CD4-positive, alpha-beta T cell treated with Interleukin-4 for 4 hours (primary cell): ENCODE measurements around the gene TM7SF2.
A peak's percentile ranks its signal among the peaks of the same experiment; 100 is the strongest.

Experiments
- DNase-seq: peaks from one replicate; pipeline ENCODE4 v3.0.0-alpha.2; 2020

The TM7SF2 gene

GRCh38 chr11:65111744-65112545 is at the start of gene TM7SF2:
Gene TM7SF2, plus strand, starts transcription at chr11:65111872. Its CDS starts 144 bp downstream, at chr11:65112016.
- DNase-seq = peak; percentile 92

GRCh38 chr11:65063532-65063931 is 48.1 kb upstream of the TM7SF2 start:
- no peak for DNase-seq

DNA sequence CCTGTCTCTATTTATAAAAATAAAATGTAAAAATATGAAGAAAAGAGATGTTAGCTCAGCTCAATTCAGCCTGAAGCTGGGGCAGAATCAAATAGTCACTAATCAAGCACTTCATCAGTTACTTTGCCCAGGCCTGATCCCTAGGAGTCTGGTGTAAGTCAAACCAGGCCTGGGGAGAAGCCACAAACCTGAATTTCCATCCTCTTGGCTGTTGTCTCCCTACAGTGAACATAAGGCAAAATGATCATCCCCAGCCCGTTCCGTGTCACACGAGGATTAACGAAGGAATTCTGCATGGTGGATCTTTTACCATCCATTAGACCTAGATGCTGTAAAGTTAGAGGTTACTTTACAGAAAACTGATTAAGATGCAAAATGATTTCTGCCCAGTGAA is 46.8 kb upstream of the TM7SF2 start:
- no peak for DNase-seq

GRCh38 chr11:65065851-65066250 is 45.8 kb upstream of the TM7SF2 start:
- DNase-seq = no peak

GRCh38 chr11:65066315-65066714 is 45.4 kb upstream of the TM7SF2 start:
- DNase-seq = no peak

DNA sequence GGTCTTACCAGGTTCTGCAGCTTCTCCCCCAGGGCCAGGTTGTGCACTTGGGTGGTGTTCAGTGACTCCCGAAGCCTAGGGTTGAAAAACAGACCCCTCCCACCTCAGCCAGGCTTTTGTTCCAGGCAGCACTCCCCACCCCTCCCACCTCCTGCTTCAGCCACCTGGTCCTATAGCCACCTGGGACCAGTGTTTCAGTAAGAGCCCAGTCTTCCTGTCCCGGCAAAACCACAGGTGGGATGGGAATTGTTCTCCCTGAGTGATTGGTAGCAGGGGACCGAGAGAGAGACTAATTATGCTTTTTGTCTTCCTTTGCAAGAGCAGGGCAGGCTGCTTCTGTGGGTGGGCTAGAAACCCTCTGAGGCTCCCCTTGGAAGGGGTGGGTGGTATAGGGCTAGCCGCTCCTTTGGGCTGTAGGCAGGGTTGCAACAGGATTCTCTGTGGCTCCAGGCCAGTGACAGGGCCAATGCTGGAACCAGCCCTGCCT is 44.8 kb upstream of the TM7SF2 start:
- DNase-seq = no peak

GRCh38 chr11:65067446-65067845 is 44.2 kb upstream of the TM7SF2 start:
- DNase-seq = no peak

GRCh38 chr11:65069217-65069616 is 42.5 kb upstream of the TM7SF2 start:
- DNase-seq = no peak

GRCh38 chr11:65071907-65072630 is 39.6 kb upstream of the TM7SF2 start:
- DNase-seq = no peak

GRCh38 chr11:65072631-65072966 is 39.1 kb upstream of the TM7SF2 start:
- no peak for DNase-seq

GRCh38 chr11:65077451-65077850 is 34.2 kb upstream of the TM7SF2 start:
- no peak for DNase-seq

- peak; percentile 77 for DNase-seq
These were observed 33.5 kb upstream of the TM7SF2 start for GRCh38 chr11:65078151-65078550.

DNA sequence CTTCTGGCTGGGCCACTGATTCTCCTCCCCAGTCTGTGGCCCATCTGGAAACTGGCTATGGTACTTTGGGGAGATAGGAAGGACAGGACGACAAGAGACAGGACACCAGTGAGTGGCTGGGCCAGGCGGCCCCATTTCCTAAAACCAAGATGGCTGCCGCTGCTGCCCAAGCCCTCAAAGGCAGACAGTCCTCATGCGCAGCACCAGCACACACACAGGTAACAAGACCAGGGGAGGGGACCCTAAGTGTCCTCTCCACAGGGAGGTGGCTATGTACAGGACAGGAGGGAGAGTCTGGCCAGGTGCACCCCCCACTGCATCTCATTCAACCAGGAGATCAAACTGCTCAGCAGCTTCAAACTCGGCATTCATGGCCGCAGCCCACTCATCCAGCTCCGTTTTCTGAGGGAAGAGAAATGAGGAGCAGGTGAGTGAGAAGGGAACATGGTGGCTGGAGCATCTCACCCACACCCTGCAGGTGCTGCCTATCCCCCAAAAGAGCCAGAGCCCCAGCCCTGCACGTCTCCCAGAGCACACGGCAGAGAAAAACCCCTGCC is 32.8 kb upstream of the TM7SF2 start:
- no peak for DNase-seq

- DNase-seq = no peak
These were observed 28.4 kb upstream of the TM7SF2 start for GRCh38 chr11:65083134-65083833.

DNA sequence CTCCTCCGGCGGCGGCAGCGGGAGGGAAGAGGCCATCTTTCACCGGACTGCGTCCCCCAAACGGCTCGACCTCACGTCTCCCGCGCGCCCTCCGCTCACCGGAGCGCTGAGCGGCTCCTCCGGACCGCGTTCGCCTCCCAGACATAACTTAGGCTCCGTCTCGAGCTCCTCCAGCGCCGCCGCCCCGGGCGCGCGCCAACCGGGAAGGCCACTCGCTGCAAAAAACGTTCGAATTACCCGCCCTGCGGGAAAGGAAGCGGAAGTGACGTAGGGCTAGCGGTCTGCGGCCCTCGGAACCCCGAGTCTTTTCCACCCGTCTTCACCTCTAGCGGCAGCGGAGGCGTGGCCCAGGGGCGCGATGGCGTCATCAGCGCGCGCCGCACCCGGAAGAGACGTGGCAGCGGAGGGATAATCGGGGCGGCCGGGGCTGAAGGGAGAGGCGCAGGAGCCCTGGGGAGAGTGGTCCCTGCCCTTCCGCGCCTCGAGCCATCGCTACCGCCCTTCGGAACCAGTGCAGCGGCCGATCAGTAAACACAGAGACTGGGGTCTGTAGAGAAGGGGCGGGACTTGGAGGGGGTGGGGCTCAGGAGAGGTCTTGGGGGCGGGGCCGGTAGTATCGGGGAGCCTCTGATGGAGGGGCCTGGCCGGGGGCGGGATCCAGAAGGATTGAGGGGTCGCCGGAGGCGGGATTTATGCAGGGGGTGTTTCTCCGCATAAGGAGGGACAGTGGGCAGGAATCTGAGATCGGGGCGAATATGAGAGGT is 27.7 kb upstream of the TM7SF2 start, which contains the start of the genes CDCA5 and ZFPL1:
TSS of gene CDCA5 (minus strand) at position 207 of the 764 bp plus-strand sequence. CDS start at position 145, 62 bp downstream.
TSS of gene ZFPL1 (plus strand) at position 389 of the 764 bp plus-strand sequence. CDS start 477 bp downstream, outside the sequence.
- DNase-seq = peak; percentile 96

GRCh38 chr11:65084598-65085375 is 26.9 kb upstream of the TM7SF2 start:
- no peak for DNase-seq

GRCh38 chr11:65085446-65085845 is 26.2 kb upstream of the TM7SF2 start:
- no peak for DNase-seq

DNA sequence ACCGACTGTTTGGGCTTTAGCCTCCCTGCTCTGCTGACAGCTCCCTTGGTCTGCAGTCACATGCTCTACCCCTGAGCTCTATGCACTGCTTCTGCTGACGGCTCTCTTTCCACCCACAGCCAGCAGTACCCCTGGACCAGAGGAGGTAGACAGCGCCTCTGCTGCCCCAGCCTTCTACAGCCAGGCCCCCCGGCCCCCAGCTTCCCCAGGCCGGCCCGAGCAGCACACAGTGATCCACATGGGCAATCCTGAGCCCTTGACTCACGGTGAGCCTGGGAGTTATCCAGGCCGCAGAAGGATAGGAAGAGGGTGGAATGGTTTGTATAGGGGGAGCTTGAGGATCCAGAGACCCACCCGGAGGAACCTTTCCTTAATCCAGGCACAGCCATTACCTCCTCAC is 24.9 kb upstream of the TM7SF2 start:
- DNase-seq = no peak

DNA sequence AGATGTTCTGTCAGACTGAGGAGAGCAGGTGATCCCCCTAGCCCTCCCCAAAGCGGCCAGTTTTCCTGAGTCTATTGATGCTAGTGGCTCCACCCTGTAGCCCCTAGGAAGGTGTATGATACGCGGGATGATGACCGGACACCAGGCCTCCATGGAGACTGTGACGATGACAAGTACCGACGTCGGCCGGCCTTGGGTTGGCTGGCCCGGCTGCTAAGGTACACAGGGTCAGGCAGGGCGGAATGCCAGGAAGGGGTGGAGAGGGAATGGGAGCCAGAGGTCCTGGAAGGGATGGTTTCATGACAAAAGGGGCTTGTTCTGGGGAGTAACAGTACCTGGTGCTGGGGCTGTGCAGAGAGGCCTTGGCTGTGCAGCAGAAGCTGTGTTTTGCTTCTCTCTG is 24.5 kb upstream of the TM7SF2 start:
- no peak for DNase-seq

DNA sequence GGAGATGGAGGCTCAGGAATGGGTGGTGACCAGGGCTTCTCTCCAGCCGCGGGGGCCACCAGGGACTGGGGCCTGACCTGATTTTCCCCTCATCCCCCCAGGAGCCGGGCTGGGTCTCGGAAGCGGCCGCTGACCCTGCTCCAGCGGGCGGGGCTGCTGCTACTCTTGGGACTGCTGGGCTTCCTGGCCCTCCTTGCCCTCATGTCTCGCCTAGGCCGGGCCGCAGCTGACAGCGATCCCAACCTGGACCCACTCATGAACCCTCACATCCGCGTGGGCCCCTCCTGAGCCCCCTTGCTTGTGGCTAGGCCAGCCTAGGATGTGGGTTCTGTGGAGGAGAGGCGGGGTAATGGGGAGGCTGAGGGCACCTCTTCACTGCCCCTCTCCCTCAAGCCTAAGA is 23.8 kb upstream of the TM7SF2 start:
- no peak for DNase-seq

DNA sequence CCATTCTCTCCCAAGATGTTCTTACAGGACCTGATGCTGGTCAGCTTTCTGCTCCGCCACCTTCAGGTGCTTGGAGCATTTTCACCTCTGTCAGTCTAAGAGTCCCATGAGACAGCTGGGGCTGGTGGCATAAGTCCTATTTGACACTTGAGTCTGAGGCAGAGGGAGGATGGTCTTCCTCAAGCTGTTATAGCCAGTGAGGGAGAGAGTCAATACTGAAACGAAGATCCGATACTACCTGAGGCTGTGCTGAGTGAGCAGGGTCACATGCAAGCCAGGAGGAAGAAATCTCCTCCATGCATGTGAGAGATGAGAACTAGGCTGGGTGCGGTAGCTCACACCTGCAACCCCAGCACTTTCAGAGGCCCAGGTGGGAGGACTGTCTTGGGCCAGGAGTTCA is 22.1 kb upstream of the TM7SF2 start:
- no peak for DNase-seq
